ENCODE results near the gene SEC16A. TPM values are rescaled to one million over a fixed set of nuclear protein-coding genes. Genes with fewer than 3 reads are reported as not detected.

The SEC16A gene
- total and polyA plus RNA-seq, 4 donors: 21.7 to 96.1 (median 66.0) TPM

GRCh38 chr9:136433043-136433715 lies 49.7 kb downstream of the SEC16A start:
- Histone ChIP-seq H3K27ac (ENCODE audit: low read depth in 1 of 2, low read length in 2 of 2) (no peak overlapping the region), H3K4me1 (ENCODE audit: control insufficient read depth in 4 of 4, insufficient read depth in 4 of 4, low read length in 3 of 4) (peaks cover 7 to 15% (median 11%) of the 10 kb centered on the region in 4 donors), H3K36me3 (ENCODE audit: control insufficient read depth in 4 of 4, insufficient read depth in 3 of 4, low read depth in 1 of 4, low read length in 3 of 4) (peaks cover 9 to 23% (median 13%) of the 10 kb centered on the region in 4 donors), H3K9me3 (ENCODE audit: control insufficient read depth in 4 of 4, low read length in 3 of 4) (no peaks in the 10 kb centered on the region), H3K27me3 (ENCODE audit: control insufficient read depth in 4 of 4, insufficient read depth in 4 of 4, low read length in 3 of 4) (no peaks in the 10 kb centered on the region), H3K4me3 (ENCODE audit: low read depth in 1 of 3, low read length in 3 of 3) (no peak overlapping the region), H3K9ac (ENCODE audit: low read depth in 1 of 2, low read length in 2 of 2) (no peak overlapping the region)
- TF ChIP-seq NR2F2 (IDR thresholded peaks at IDR 0.05) (no peak), SP1 (IDR thresholded peaks at IDR 0.05) (no peak), RXRA (IDR thresholded peaks at IDR 0.05) (no peak), MAX (IDR thresholded peaks at IDR 0.05) (no peak)
- 95% methylated on average over 36 of the region's 36 CpGs for WGBS
- no peak for DNase-seq (ENCODE audit: low spot score)

DNA sequence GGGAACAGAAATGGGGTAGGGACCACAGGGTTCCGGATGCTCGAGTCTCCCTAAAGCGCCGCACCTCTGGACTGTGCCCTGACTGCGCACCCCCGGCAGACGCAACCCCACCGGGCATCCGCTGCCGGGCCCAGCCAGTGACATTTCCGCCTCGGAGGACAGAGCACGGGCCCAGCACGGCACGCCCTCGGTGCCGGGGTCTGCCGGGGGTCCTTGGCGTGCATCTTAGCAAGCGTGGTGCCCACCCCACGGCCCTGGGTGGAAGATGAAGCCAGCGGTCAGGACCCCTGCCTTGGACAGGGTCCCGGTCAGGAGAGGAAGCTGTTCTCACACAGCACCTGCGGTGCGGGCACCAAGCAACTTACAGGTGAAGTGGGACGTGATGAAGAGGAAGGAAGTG lies 50.2 kb downstream of the SEC16A start:
- no peak overlapping the region for H3K27ac ChIP-seq (ENCODE audit: low read depth in 1 of 2, low read length in 2 of 2)
- TF ChIP-seq ATF3 (IDR thresholded peaks at IDR 0.05): no peak
- TF ChIP-seq TAF1 (conservative IDR thresholded peaks at IDR 0.05): no peak
- TF ChIP-seq FOXA2 (IDR thresholded peaks at IDR 0.05): no peak
- no peak for TF ChIP-seq ZBTB33 (IDR thresholded peaks at IDR 0.05)
- no peak for TF ChIP-seq FOXA1 (IDR thresholded peaks at IDR 0.05)
- TF ChIP-seq RAD21 (IDR thresholded peaks at IDR 0.05): no peak
- TF ChIP-seq RXRA (IDR thresholded peaks at IDR 0.05): no peak
- TF ChIP-seq, protein P1, sequence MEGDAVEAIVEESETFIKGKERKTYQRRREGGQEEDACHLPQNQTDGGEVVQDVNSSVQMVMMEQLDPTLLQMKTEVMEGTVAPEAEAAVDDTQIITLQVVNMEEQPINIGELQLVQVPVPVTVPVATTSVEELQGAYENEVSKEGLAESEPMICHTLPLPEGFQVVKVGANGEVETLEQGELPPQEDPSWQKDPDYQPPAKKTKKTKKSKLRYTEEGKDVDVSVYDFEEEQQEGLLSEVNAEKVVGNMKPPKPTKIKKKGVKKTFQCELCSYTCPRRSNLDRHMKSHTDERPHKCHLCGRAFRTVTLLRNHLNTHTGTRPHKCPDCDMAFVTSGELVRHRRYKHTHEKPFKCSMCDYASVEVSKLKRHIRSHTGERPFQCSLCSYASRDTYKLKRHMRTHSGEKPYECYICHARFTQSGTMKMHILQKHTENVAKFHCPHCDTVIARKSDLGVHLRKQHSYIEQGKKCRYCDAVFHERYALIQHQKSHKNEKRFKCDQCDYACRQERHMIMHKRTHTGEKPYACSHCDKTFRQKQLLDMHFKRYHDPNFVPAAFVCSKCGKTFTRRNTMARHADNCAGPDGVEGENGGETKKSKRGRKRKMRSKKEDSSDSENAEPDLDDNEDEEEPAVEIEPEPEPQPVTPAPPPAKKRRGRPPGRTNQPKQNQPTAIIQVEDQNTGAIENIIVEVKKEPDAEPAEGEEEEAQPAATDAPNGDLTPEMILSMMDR (IDR thresholded peaks at IDR 0.05; ENCODE audit: low read depth, low read length, missing input control): no peak
- no peak for TF ChIP-seq GABPA (IDR thresholded peaks at IDR 0.05 in 1 of 2, conservative IDR thresholded peaks at IDR 0.05 in 1 of 2)
- no peak for TF ChIP-seq YY1 (IDR thresholded peaks at IDR 0.05)
- TF ChIP-seq NR2F2 (IDR thresholded peaks at IDR 0.05): no peak
- H3K9me3 ChIP-seq (ENCODE audit: control insufficient read depth in 4 of 4, low read length in 3 of 4): no peaks in the 10 kb centered on the region
- H3K4me1 ChIP-seq (ENCODE audit: control insufficient read depth in 4 of 4, insufficient read depth in 4 of 4, low read length in 3 of 4): peaks cover 3 to 9% (median 7%) of the 10 kb centered on the region in 4 donors
- WGBS: 97% methylated on average over 26 of the region's 26 CpGs
- H3K9ac ChIP-seq (ENCODE audit: low read depth in 1 of 2, low read length in 2 of 2): no peak overlapping the region
- no peak overlapping the region for H3K4me3 ChIP-seq (ENCODE audit: low read depth in 1 of 3, low read length in 3 of 3)
- no peaks in the 10 kb centered on the region for H3K27me3 ChIP-seq (ENCODE audit: control insufficient read depth in 4 of 4, insufficient read depth in 4 of 4, low read length in 3 of 4)
- H3K36me3 ChIP-seq (ENCODE audit: control insufficient read depth in 4 of 4, insufficient read depth in 3 of 4, low read depth in 1 of 4, low read length in 3 of 4): peaks cover 9 to 23% (median 13%) of the 10 kb centered on the region in 4 donors
- DNase-seq (ENCODE audit: low spot score): no peak

All from liver (tissue), 9 donors.